HG03575 (cell line): ENCODE results near the gene SAFB.
"Not testable (repeated sequence)": the region's sequence is repeated elsewhere in the genome, so short reads cannot be mapped to it uniquely, and the experiment has no call there.

Source experiments
- ATAC-seq: cut with Tn5 transposase; IDR thresholded peaks from one replicate; pipeline ENCODE4 v1.9.1; 2021; ENCODE audit not compliant: unreplicated experiment, insufficient number of reproducible peaks, low FRiP score; ENCODE audit errors: extremely low read depth

Gene SAFB

DNA sequence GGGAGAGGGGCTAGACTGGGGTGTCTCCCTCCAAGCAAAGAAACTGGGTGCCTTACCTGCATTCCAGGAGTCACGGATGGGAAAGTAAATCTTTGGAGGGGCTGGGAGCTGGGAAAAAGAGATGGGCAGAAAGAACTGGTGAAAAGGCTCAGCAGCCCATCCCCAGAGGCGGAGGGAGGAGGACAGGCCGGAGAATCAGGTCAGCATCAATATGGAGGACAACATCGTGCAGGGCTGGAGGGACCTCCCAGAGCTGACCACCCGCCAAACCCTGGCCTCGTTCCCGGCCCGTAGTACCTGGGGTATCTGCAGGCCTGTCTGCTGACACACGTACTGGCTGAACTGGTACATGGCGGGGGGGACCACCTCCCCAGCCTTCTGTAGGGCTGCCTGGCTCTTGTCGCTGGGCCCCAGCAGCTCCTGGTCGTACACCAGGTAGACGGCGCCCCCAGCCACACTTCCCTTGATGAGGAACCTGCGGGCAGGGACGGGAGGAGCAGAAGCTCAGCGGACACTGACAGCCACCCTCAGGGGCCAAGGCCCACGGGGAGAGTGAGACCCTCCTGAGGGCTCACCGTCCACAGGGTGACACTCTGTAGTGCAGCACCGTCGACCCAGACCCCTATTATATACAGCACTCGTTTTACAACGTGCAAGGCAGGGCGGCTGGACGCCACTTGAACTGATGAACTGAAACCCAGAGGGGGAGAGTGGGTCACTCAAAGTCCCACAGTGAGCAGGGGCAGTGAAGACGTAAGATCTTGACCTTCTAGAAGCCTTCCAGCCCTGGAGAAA lies 56.6 kb downstream of the SAFB start:
- no peak for ATAC-seq

DNA sequence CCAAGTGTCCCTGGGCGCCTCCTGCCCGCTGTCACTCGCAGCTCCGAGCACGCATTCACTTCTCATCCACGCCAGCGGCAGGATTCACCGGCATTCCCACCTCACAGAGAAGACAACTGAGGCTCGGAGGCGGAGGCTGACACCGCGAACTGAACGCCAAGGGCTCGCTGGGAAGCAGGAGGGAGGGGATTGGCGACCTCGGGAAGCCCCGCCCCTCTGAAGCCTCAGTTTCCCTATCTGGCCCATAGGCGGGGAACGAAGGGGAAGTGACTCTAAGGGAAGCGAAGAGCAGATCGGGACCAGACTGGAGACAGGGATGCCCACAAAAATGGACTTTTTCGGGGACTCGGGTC lies 57.2 kb downstream of the SAFB start:
- peak; percentile 5 for ATAC-seq

DNA sequence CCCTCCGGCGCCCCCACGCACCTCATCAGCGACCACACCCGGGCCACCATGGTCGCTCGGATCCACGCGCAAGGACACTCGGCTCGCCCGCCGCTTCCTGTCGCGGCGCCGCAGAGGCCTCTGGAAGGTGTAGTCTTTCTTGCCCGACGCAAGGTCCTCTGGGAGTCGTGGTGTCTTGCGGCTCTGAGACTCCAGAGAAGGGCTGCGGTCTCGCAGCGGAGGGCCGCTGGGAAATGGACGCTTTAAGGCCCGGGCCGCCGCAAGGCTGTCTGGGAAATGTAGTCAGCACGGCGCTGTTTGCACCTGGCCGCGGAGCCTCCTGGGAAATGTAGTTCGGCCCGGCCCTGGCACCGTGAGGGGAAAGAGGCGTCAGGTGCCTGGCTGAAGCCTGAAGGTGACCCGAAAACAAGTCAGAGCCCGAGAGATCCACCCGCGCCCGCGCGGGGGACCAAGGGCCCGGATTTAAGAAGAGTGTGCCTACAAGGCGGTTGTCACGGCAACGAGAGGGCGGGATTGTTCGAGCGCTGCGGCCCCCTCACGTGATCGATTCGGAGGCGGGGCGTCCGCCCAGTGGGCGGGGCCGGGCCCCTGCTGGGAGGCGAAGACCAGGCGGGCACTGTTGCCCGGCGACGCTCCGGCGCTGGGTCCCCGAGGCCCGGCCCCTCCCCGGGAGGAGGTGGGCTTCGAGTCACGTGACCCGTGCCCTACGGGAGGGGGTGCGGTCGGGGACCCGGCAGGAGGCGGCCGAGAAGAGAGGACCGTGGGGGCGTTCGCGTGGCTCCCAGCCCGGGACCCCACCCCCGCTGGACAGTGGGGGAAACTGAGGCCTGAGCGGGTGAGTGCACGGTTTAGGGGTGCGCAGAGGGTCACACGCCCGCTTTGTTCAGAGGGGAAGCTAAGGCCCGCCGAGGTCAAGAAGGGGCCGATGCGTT lies 57.8 kb downstream of the SAFB start, which contains the start of the genes HSD11B1L and MICOS13:
Gene HSD11B1L (plus strand): TSS at position 591 of the 932 bp plus-strand sequence. CDS start 3,806 bp downstream, outside the sequence.
Gene MICOS13 (minus strand): TSS at position 80 of the 932 bp plus-strand sequence. CDS start 30 bp downstream, at position 50.
- peak; percentile 24 for ATAC-seq

DNA sequence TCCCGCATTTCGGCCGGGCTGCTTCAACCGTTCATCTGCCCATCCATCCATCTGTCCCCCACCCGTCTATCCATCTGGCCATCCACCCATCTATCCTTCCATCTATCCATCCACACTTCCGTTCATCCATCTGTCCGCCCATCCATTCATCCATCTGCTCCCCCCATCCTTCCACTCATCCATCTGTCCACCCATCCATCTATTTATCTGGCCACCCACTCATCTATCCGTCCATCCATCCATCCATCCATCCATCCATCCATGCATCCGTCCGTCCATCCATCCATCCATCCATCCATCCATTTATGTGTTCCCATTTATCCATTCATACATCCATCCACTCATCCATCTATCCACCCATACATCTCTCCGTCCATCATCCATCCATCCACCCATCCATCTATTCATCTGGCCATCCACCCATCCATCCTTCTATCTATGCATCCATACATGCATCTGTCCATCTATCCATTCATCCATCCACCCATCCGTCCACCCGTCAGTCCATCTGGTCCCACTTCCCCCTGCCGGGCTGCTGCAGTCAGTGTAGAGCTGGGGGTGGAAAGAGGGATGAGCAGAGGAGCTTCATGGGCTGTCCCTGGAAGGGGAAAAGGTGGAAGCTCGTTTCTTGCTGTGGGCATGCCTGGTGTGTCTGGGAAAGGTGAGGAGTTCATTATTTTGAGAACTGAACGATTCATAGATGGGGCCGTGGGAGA lies 58.7 kb downstream of the SAFB start:
- ATAC-seq: no peak

DNA sequence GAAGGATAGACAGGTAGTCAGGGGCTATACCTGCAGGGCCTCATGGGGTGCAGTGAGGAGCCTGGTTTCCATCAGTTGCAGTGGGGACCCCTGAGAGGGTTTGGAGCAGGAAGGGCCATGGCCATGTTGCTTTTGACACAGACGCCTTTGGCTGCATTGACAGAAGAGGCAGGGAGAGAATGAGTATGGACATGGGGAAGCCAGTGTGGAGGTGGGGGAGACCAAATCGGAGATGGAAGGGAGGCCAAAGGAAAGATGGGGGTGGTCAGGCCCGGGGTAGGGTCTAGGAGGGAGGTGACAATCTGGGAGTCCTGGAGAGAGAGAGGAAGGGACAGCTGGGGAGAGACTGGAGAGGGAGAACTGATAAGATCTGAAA lies 59.2 kb downstream of the SAFB start:
- ATAC-seq: no peak

DNA sequence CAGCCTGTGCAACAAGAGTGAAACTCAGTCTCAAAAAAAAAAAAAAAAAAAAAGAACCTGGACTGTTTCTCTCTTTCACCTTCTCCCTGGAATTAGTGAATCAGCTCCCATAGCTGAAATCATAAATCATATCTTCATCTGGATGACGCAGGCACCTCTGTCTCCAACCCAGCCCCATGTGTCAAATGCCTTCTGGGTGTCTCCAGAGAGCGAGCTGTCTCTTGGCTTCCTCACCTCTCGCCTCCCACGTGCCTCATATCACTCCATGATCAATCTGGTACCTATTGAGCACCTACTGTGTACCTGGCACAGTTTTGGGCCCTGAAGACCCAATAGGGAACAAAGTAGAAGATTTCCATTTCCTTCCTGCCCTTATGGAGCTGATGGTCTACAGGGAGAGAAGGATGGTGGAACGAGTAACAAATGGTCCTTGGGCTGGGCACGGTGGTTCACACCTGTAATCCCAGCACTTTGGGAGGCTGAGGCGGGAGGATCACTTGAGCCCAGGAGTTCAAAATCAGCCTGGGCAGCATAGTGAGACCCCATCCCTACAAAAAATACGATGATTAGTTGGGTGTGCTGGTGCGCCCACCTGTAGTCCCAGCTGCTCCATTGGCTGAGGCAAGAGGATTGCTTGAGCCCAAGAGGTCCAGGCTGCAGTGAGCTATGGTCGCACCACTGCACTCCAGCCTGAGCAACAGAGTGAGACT lies 60.4 kb downstream of the SAFB start:
- ATAC-seq: no peak

DNA sequence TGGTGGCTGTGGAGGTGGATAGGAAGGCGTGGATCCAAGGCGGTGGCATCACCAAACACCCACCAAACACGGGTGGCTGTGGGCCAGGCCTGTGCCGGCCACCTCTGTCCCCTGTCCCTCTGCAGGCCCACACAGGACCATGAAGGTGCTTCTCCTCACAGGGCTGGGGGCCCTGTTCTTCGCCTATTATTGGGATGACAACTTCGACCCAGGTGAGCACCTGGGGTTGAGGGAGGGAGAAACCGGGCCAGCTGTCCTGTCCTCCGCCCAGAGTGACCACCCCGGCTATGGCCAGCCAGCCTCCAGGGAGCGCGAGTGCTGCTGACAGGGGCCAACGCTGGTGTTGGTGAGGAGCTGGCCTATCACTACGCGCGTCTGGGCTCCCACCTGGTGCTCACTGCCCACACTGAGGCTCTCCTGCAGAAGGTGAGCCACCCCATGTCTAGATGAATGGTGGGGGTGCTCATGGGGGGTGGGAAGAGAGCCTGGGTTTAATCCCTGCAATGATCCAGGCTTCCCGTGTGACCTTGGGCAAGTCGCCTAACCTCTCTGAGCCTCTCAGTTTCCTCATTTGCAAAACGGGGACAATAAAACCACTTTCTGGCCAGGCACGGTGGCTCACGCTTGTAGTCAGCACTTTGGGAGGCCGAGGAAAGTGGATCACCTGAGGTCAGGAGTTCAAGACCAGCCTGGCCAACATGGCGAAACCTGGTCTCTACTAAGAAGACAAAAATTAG lies 62.0 kb downstream of the SAFB start:
- ATAC-seq: no peak

DNA sequence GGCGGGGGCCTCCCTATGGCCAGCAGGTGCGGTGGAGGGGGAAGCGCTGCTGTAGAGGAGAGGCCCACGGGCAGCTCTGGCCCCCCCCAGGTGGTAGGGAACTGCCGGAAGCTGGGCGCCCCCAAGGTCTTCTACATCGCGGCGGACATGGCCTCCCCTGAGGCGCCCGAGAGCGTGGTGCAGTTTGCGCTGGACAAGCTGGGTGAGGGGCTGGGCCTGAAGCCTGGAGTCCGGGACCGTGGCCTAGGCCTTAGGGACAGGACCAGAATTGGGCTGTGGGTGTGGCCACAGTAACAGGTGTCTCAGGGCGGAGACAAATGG lies 63.4 kb downstream of the SAFB start:
- ATAC-seq: no peak

DNA sequence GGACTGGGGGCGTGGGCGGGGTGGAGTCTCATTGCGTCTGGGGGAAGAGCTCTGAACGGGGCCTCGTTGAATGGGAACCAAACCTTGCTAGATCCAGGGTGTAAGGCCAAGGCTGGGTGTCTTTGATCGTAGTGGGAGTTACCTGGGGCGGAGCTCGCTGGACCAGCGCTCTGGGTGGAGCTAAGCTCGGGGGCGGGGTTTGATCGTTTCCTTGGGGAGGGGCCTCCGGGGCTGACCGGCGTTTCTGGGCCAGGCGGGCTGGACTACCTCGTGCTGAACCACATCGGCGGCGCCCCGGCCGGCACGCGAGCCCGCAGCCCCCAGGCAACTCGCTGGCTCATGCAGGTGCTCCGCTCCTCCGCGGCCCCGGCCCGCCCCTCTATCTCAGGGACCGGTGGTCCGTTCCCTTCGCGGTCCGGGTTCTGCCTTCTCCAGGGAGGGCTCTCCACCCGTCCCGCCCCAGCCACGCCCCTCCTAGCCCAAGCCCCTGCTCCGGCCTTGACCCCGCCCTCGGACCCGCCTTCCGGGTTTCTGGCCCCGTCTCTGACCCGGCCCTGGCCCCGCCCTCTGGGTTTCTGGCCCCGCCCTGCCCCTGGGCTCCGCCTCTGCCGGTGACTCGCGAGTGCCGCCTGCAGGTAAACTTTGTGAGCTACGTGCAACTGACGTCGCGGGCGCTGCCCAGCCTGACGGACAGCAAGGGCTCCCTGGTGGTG lies 63.9 kb downstream of the SAFB start:
- ATAC-seq: no peak

DNA sequence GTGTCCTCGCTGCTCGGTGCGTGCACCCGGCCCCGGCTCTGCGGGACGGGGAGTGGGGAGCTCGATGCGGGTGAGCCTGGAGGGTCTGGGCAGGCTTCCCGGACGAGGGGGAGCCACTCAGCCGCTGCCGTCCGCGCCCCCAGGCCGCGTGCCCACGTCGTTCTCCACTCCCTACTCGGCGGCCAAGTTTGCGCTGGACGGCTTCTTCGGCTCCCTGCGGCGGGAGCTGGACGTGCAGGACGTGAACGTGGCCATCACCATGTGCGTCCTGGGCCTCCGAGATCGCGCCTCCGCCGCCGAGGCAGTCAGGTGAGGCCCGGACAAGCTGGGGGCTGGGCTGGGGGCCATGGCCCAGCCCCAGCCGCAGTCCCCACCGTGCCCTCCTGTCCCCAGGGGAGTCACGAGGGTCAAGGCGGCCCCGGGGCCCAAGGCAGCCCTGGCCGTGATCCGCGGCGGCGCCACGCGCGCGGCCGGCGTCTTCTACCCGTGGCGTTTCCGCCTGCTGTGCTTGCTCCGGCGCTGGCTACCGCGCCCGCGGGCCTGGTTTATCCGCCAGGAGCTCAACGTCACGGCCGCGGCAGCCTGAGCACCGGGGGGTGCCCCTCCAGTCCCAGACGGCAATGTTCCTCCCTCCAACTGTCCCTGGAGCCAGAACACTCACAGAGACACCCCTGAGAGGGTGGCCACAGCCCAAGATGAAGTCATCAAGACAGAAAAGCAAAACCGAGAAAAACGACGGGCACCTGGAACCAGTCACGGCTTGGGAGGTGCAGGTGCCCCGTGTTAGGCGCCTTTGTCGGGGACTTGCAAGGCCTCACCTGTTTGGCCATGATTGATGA lies 64.7 kb downstream of the SAFB start:
- no peak for ATAC-seq

DNA sequence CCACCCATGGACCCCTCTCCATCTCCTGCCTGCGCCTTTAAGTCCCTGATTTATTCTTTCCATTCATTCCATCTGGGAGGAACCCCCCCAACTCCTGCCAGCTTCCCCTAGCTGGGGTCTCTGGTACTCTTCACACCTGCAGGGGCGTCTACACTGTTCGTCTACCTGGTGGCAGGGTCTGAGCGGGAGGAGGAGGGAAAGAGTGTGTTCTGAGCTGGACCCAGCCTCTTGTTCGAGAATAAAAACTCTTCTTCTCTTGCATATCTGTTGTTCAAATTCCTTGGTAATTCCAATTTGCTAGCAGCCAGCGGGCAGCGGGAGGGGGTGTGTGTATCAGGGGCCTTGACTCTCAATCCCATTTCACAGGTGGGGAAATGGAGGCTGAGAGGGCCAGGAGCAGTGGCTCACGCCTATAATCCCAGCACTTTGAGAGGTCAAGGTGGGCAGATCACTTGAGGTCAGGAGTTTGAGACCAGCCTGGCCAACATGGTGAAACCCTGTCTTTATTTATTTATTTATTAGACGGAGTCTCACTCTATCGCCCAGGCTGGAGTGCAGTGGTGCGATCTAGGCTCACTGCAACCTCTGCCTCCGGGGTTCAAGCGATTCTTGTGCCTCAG lies 65.5 kb downstream of the SAFB start:
- ATAC-seq: not testable (repeated sequence)

DNA sequence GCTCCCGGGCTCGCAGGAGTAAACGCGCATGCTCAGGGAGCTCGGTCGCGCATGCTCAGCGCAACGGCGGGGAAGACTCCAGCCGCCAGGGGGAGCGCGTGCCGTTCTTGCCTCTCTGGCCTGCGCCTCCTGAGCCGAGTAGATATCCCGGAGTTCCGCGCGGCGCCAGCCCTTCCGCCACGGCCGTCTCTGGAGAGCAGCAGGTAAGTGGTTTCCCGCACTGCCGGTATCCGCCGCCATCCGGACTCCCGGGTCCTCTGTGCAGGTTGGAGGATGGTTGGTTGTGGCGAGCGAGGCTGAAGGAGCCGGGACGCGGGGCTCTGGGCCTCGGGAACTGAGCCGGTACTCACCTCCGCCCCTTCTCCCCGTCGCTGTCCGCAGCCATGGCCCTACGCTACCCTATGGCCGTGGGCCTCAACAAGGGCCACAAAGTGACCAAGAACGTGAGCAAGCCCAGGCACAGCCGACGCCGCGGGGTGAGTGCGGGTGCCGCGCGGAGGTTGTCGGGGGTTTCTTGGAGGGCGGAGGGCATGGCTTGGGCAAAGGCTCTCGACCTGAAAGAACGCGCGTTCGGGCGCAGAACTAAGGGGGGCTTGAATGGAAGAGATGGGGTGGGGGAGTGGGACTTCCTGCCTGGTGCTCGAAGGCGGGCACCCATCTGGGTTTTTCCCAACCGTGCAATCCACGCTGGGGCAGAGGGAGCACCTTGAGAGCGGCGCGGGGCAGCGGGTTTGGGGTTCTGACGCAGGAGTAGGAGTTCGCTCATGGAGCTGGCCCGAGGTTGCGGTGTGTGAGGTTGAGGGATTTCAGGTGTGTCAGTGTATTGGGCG lies 67.5 kb downstream of the SAFB start, which contains the start of gene RPL36:
Gene RPL36 (plus strand): TSS at position 171 of the 830 bp plus-strand sequence. CDS start 213 bp downstream, at position 384.
- ATAC-seq: no peak

DNA sequence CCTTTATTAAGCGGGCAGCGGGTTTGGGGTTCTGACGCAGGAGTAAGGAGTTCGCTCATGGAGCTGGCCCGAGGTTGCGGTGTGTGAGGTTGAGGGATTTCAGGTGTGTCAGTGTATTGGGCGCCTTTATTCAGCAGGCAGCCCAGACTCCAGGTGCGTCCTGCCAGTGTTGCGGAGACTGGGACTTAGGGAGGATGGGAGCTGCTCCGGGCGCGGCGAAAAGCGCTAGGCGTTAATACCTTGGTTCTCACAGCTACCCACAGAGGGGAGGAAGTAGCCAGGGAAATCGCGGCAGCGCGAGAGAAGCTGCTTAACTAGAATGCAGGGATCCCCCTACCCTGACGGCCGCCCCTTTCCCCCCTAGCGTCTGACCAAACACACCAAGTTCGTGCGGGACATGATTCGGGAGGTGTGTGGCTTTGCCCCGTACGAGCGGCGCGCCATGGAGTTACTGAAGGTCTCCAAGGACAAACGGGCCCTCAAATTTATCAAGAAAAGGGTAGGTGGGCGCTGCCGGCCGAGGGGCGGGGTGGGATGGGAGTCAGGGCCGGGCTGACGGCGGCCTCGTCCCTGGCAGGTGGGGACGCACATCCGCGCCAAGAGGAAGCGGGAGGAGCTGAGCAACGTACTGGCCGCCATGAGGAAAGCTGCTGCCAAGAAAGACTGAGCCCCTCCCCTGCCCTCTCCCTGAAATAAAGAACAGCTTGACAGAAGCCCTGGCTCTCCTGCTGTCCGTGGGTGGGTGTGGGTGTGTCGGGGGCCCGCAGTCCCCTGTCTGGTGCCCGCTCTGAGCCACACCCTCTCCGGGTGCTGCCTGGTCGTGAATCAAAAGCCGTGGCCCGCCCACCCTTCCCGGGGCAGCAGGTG lies 68.3 kb downstream of the SAFB start:
- ATAC-seq: no peak

DNA sequence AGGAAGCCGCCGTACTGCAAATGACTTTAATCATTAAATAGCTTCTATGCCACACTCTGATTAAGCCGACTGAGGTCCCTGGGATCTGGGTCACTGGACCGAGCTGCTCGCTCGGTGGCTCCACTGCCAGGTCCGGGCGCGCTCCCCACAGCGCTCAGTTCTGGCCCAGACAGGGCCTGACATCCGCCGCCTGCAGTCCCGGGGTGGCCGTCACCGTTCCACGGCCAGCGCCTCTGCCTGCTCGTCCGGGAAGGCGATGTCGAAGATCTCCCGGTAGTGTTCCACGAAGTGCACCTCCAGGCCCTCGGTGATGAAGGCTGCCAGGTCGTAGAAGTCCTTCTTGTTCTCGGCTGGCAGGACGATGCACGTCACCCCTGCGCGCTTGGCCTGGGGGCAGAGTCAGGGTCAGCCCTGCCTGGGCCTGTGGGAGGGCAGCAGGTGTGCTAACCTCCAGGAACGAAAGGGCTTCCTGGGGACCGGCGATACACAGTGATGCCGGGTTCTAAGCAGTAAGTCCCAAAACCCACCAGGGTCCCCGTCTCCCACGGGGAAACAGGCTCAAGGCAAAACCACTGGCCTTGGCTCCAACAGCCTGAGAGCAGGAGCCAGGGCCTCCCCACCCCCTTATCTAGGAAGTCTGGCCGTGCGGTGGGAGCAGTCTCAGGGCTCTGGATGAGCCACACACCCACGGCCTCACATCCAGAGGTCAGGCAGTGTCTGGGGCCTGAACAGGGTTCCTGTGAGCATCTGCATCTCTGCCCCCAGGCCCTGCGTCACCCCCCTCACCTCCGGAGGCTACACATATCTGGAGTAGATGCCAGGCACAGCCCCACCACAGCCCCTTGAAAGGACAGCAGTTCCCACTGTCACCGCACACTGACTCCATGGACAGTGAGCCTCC lies 69.2 kb downstream of the SAFB start:
- ATAC-seq: no peak
